ENCODE results near the gene SDK1. TPM values are rescaled to one million over a fixed set of nuclear protein-coding genes. Genes with fewer than 3 reads are reported as not detected.

Gene SDK1
- total RNA-seq, 1 experiment from 2014 or later = 9.3 TPM

GRCh38 chr7:3300651-3301448 is at the start of gene SDK1 (continued):
- TF ChIP-seq, protein P1, sequence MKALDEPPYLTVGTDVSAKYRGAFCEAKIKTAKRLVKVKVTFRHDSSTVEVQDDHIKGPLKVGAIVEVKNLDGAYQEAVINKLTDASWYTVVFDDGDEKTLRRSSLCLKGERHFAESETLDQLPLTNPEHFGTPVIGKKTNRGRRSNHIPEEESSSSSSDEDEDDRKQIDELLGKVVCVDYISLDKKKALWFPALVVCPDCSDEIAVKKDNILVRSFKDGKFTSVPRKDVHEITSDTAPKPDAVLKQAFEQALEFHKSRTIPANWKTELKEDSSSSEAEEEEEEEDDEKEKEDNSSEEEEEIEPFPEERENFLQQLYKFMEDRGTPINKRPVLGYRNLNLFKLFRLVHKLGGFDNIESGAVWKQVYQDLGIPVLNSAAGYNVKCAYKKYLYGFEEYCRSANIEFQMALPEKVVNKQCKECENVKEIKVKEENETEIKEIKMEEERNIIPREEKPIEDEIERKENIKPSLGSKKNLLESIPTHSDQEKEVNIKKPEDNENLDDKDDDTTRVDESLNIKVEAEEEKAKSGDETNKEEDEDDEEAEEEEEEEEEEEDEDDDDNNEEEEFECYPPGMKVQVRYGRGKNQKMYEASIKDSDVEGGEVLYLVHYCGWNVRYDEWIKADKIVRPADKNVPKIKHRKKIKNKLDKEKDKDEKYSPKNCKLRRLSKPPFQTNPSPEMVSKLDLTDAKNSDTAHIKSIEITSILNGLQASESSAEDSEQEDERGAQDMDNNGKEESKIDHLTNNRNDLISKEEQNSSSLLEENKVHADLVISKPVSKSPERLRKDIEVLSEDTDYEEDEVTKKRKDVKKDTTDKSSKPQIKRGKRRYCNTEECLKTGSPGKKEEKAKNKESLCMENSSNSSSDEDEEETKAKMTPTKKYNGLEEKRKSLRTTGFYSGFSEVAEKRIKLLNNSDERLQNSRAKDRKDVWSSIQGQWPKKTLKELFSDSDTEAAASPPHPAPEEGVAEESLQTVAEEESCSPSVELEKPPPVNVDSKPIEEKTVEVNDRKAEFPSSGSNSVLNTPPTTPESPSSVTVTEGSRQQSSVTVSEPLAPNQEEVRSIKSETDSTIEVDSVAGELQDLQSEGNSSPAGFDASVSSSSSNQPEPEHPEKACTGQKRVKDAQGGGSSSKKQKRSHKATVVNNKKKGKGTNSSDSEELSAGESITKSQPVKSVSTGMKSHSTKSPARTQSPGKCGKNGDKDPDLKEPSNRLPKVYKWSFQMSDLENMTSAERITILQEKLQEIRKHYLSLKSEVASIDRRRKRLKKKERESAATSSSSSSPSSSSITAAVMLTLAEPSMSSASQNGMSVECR (CRISPR knock-in tag; IDR thresholded peaks at IDR 0.05; ENCODE audit: borderline replicate concordance) = no peak
- TF ChIP-seq SMAD4 (CRISPR knock-in tag; IDR thresholded peaks at IDR 0.05) (no peak), MXD4 (CRISPR knock-in tag; IDR thresholded peaks at IDR 0.05; ENCODE audit: borderline replicate concordance) (no peak), CBFB (CRISPR knock-in tag; IDR thresholded peaks at IDR 0.05; ENCODE audit: low read depth) (no peak), ZBTB21 (CRISPR knock-in tag; IDR thresholded peaks at IDR 0.05; ENCODE audit: borderline replicate concordance) (0 out of 2 replicates have a peak, but pooled peaks have one; percentile 62), AR (CRISPR knock-in tag; IDR thresholded peaks at IDR 0.05) (no peak), MLX (CRISPR knock-in tag; IDR thresholded peaks at IDR 0.05) (no peak), KAT7 (CRISPR knock-in tag; IDR thresholded peaks at IDR 0.05; ENCODE audit: borderline replicate concordance) (no peak), ZNF423 (CRISPR knock-in tag; IDR thresholded peaks at IDR 0.05) (no peak), PREB (CRISPR knock-in tag; IDR thresholded peaks at IDR 0.05; ENCODE audit: borderline replicate concordance) (no peak), OVOL2 (CRISPR knock-in tag; IDR thresholded peaks at IDR 0.05; ENCODE audit: borderline replicate concordance) (no peak), SP1 (CRISPR knock-in tag; conservative IDR thresholded peaks at IDR 0.05) (peak; percentile 83), ZNF425 (CRISPR knock-in tag; conservative IDR thresholded peaks at IDR 0.05) (no peak), MAX (CRISPR knock-in tag; IDR thresholded peaks at IDR 0.05) (peak; percentile 75; the same call in 1 of the 2 replicates), ZNF121 (CRISPR knock-in tag; IDR thresholded peaks at IDR 0.05) (no peak)
- TF ChIP-seq, protein P2, sequence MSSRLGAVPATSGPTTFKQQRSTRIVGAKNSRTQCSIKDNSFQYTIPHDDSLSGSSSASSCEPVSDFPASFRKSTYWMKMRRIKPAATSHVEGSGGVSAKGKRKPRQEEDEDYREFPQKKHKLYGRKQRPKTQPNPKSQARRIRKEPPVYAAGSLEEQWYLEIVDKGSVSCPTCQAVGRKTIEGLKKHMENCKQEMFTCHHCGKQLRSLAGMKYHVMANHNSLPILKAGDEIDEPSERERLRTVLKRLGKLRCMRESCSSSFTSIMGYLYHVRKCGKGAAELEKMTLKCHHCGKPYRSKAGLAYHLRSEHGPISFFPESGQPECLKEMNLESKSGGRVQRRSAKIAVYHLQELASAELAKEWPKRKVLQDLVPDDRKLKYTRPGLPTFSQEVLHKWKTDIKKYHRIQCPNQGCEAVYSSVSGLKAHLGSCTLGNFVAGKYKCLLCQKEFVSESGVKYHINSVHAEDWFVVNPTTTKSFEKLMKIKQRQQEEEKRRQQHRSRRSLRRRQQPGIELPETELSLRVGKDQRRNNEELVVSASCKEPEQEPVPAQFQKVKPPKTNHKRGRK (CRISPR knock-in tag; IDR thresholded peaks at IDR 0.05; ENCODE audit: borderline replicate concordance) = no peak
- TF ChIP-seq, protein P3, sequence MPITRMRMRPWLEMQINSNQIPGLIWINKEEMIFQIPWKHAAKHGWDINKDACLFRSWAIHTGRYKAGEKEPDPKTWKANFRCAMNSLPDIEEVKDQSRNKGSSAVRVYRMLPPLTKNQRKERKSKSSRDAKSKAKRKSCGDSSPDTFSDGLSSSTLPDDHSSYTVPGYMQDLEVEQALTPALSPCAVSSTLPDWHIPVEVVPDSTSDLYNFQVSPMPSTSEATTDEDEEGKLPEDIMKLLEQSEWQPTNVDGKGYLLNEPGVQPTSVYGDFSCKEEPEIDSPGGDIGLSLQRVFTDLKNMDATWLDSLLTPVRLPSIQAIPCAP (CRISPR knock-in tag; IDR thresholded peaks at IDR 0.05) = no peak
- TF ChIP-seq, protein P4, sequence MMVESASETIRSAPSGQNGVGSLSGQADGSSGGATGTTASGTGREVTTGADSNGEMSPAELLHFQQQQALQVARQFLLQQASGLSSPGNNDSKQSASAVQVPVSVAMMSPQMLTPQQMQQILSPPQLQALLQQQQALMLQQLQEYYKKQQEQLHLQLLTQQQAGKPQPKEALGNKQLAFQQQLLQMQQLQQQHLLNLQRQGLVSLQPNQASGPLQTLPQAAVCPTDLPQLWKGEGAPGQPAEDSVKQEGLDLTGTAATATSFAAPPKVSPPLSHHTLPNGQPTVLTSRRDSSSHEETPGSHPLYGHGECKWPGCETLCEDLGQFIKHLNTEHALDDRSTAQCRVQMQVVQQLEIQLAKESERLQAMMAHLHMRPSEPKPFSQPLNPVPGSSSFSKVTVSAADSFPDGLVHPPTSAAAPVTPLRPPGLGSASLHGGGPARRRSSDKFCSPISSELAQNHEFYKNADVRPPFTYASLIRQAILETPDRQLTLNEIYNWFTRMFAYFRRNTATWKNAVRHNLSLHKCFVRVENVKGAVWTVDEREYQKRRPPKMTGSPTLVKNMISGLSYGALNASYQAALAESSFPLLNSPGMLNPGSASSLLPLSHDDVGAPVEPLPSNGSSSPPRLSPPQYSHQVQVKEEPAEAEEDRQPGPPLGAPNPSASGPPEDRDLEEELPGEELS (CRISPR knock-in tag; IDR thresholded peaks at IDR 0.05) = peak; percentile 43; the same call in 1 of the 2 replicates

Data from WTC11 (cell line).